Stimulated activated CD4-positive, alpha-beta T cell treated with anti-CD3 and anti-CD28 coated beads, Interleukin-12 subunit alpha, Interleukin-12 subunit beta, amount 100 ng/mL, for 4 hours (primary cell): Measurements from ENCODE around the gene CFAP97D2.
"Not testable (repeated sequence)": the region's sequence is repeated elsewhere in the genome, so short reads cannot be mapped to it uniquely, and the experiment has no call there.

Experiments
- DNase-seq: peaks from one replicate; pipeline ENCODE4 v3.0.0-alpha.2; 2020

The CFAP97D2 gene

DNA sequence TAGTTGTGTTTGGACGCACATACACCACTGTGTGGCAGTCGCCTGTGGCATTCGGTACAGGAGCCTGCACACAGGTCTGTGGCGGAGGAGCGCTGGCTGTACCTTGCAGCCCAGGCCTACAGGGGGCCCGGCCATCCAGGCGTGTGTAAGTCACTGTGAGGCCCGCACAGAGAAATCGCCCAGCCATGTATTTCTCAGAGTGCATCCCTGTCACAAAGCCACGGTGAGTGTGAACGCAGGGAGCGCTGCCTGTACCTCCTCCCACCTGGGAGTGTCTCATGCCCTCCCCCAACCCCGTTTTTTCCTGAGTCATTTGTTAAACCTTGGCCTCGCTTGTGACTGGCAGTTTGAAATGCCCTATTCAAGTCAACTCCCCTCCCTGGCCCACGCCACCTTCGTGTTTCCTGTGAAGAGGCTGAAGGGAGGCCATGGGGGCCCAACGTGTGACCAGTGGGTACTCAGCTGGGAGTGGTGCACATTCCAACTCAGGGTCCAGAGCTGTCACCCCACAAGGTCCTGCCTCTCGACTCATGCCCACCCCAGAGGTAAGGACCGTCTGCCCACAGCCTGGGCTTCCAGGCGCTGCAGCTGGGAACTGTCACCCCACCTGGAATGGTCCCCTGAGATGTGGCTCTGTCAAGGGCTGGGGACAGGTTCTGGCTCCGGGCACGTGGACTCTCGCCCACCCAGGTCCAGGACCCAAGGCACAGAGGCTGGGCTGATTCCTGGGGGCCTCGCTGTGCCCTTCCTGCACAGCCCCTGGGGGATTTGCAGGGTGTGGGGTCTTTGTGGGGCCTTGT is 35.1 kb upstream of the CFAP97D2 start:
- DNase-seq: no peak

DNA sequence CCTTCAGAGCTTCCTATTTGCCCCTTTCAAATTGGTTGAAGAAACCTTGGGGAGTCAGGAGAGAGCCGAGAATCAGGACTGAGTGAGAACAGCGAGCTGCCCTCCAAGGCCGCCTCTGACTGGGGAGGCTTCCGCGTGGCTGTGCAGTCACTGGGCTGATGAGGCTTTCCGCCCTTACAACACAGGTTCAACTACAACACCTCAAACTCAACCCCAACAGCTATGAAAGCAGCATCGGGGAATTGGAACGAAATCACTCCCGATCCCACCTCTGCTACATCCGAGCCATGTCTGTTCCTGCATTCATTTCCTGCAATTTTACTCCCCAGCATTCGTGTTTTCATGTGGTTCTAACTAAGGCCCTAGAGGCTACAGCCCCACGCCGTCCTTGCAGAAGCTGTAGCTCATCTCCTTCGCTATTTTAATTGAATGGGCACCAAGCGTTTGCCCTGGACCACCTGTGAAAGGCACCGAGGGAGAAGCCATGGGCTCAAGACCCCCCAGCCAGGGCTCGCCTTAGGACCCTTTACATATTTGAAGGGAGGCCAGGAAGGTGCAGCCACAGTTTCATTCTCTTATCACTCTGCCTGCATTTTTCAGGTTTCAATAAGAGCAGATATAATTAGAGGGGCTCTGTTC is 34.3 kb upstream of the CFAP97D2 start:
- no peak for DNase-seq

GRCh38 chr13:114145256-114145655 is 33.8 kb upstream of the CFAP97D2 start:
- DNase-seq: no peak

GRCh38 chr13:114145722-114146121 is 33.3 kb upstream of the CFAP97D2 start:
- DNase-seq: no peak

DNA sequence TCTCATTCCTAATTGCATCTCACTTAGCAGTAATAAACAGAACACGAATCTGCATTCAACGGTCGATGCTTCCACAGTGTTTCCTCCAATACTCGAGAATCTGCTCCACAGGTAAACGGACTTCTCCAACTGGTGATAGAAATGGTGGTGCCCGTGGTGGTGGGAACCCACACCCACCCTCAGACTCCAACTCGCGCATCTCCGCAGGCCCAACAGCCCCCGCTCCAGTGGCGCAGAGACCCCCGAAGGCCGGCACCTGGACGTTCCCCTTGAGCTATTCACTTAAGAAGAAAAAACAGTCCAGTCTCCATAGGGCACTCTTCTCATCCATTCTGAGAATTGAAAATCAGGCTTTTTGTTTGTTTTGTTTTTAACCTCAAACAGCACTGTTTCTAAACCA is 32.9 kb upstream of the CFAP97D2 start:
- no peak for DNase-seq

GRCh38 chr13:114146629-114147028 is 32.4 kb upstream of the CFAP97D2 start:
- no peak for DNase-seq

- no peak for DNase-seq
These were observed 31.1 kb upstream of the CFAP97D2 start for GRCh38 chr13:114147803-114148520.

- peak; percentile 48 for DNase-seq
These were observed 30.6 kb upstream of the CFAP97D2 start for GRCh38 chr13:114148521-114148855.

- DNase-seq: not testable (repeated sequence)
These were observed 30.2 kb upstream of the CFAP97D2 start for GRCh38 chr13:114148886-114149285.

GRCh38 chr13:114149774-114150740 is 29.0 kb upstream of the CFAP97D2 start:
- DNase-seq: no peak

DNA sequence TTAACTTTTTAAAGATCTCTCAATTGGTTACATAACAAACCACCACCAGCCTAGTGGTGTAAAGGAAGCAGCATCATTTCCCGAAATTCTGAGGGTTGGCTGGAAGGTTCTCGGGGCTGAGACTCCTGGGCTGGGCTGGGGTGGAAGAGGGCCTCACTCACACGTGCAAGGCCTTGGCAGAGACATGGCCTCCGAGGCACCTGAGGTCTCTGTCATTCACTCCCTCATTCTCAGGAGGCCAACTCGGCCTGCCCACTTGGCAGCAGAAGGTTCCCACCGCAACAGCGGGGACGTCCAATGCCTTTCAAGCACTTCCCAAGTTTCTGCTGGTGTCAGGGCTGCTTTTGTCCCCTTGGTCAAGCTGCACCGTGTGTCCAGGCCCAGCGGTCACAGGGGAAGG is 28.0 kb upstream of the CFAP97D2 start:
- DNase-seq: no peak

DNA sequence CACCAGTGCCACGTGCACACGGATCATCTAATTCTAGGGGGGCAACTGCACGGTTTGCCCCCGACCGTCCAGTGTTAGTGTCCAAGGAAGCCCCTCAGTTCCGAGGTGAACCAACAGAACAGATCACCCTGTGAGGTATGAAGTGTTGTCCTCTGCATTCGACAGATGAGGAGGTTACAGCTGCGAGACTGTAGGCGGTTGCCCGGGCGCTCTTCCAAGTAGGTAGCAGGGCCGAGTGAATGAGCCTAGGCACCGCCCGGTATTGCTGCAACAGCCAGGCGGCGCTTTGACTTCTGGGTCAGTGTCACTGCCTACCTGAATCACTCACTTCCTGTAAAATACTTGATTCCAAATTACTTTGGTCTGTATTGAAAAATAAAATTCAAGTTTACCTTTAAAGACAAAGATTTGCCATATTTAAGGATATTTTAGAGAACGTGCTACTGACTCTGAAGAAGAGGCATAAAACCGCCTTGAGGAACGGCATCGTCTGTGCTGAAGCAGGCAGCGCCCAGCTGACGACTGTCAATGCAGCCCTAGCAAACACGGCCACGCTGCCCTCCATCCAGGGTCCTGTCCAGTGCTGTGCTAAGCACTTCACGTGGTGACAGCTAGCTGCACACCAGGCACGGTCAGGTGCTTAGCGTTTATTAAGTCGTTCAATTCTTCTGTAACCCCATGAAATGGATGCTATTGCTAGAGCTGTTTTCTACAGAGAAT is 27.3 kb upstream of the CFAP97D2 start:
- DNase-seq: peak; percentile 45

DNA sequence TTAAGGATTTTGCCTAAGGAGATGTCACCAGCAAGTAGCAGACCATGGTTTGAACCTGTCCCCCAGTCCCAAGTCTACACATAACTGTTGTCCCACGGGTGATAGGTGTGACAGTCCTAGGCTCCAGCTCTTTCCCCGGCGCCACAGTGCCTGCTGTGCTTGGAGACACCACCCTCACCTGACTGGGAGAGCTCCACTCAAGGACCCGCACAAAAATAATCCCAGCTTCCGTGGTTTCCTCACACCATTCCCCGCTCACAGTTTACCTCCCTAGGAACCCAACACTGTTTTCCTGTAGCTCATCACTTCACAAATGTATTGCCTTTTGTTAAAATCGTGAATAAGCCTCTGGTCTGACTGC is 26.8 kb upstream of the CFAP97D2 start:
- no peak for DNase-seq

DNA sequence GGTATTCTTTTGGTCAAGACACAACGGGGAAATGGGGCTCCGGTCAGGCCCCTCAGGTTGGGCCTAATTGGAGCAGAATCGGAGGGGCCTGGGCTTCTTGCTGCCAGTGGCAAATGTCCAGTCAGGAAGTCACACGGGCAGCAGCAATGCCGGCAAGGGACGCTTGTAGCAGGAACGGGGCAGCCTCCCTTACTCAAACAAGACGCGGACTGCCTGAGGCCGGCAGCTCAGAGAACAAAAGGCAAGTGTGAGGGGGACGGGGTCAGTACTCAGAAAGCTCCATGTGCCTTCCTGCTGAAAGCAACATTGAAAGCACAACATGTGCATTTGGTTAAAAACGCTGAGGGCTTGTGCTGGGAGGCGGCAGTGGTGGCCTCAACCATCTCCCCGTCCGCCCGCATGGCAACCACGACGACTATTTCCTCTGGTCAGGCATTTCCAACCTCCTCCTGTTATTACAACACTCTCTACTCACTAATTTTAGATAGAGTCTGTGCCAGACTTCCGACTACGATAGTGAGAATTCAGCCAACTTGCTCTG is 26.2 kb upstream of the CFAP97D2 start:
- no peak for DNase-seq

DNA sequence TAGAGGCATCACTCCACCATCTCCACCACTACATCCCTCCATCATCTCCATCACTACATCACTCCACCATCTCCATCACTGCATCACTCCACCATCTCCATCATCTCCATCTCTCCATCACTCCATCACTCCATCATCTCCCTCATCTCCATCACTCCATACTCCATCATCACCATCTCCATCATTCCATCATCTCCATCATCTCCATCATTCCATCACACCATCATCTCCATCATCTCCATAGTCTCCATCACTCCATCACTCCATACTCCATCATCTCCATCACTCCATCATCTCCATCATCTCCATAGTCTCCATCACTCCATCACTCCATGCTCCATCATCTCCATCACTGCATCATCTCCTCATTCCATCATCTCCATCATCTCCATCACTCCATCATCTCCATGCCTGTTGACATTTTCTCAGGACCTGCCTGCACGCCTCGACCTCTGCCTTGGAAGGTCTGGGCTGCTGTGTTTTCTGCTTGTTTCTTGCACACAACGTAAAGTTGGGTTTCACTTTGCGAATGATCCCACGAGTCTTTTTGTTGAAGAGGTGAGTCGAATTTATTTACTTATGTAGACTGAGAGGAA is 25.5 kb upstream of the CFAP97D2 start:
- DNase-seq: no peak

DNA sequence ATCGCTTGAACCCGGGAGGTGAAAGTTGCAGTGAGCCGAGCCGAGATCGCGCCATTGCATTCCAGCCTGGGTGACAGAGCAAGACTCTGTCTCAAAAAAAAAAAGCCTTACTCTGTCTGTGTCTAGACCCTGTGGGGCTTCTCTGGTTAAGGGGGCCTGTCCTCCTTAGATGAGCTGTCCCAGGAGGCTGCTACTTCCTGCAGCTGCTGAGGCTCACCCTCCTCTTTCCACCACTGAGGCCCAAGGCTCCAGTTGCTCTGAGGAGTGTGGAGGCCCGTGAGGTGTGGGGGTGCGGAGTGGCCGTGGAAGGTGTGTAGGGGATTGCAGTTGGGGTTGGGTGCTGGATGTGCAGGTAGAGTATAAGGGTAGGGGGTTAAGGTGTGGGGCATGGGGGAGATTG is 24.6 kb upstream of the CFAP97D2 start:
- no peak for DNase-seq

- DNase-seq: no peak
These were observed 23.7 kb upstream of the CFAP97D2 start for GRCh38 chr13:114155320-114155719.

DNA sequence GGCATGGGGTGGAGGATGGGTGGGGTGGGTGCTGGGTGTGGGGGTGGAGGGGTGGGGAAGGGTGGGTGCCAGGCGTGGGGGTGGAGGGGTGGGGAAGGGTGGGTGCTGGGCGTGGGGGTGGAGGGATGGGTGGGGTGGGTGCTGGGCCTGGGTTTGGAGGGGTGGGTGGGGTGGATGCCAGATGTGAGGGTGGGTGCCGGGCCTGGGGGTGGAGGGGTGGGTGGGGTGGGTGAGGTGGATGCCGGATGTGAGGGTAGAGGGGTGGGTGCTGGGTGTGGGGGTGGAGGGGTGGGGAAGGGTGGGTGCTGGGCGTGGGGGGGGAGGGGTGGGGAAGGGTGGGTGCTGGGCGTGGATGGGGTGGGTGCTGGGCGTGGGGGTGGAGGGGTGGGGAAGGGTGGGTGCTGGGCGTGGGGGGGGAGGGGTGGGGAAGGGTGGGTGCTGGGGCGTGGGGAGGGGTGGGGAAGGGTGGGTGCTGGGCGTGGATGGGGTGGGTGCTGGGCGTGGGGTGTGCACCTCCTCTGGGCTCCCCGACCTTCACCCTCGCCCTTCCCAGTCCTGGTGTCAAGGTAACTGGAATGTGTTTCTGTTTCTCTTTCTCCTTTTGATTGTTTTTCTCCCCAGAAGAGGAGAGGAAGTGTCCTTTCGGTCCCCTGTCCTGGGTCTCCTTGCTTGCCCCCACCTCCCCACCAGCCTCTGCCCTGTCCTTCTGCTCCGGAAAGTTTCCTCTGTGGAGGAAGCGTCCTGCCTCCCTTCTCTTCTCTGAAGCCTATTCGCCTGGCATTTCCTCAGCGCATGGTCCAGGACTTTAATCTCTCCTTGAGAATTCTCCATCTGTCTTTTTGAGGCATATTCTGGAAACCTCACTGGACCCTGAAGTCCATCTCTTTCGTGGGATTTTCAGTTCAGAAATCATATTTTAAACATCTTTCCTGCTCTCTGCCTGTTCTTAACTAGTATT is 22.9 kb upstream of the CFAP97D2 start:
- no peak for DNase-seq

DNA sequence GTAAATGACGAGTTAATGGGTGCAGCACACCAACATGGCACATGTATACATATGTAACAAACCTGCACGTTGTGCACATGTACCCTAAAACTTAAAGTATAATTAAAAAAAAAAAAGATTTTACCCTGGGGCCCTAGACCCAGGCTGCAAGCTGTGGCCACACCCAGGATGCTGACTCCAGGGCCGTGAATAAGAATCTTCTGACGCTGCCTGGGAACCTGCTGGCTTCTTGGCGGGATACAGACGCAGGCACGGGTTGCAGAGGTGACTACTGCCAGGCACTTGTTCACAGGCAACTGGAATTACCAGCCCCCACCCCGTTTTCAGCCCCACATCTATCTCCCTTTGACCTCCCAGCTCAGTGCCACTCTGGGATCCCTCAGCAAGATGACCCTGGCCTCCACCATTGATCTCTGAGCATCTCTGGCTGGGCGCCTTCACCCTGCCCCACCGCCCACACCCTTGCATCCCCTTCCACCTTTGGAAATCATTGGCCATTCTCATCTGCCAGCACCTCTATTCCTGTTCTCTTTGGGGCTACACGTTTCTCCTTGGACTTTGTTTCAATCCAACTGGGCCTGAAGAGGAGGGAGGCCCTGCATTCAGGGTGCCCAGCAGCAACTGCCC is 21.1 kb upstream of the CFAP97D2 start:
- DNase-seq: no peak
